C4-2B (cell line): Measurements from ENCODE around the gene KIF6.

Experiments used
- CTCF ChIP-seq: fragments of 450-650 bp; conservative IDR thresholded peaks from 2 replicates; pipeline ENCODE4 v1.5.1; 2017; ENCODE audit warnings: mild to moderate bottlenecking
- ZFX ChIP-seq: fragments of 450-650 bp; IDR thresholded peaks from 2 replicates; pipeline ENCODE4 v1.6.1; 2017

GRCh38 chr6:39754514-39755115 is 29.4 kb upstream of the KIF6 start:
- no peak for TF ChIP-seq CTCF
- no peak for TF ChIP-seq ZFX
